ENCODE data around the gene ENOX1.

- TF ChIP-seq CTCF (IDR thresholded peaks at IDR 0.05) = no peak
- TF ChIP-seq EZH2 (IDR thresholded peaks at IDR 0.05) = no peak
- TF ChIP-seq EZH2phosphoT487 (IDR thresholded peaks at IDR 0.05) = no peak
These were observed 294.0 kb downstream of the ENOX1 start for GRCh38 chr13:43492745-43493144.
